Measurements from ENCODE around the gene NEAT1.
"Not testable (repeated sequence)": the region's sequence is repeated elsewhere in the genome, so short reads cannot be mapped to it uniquely, and the experiment has no call there.

Gene NEAT1

DNA sequence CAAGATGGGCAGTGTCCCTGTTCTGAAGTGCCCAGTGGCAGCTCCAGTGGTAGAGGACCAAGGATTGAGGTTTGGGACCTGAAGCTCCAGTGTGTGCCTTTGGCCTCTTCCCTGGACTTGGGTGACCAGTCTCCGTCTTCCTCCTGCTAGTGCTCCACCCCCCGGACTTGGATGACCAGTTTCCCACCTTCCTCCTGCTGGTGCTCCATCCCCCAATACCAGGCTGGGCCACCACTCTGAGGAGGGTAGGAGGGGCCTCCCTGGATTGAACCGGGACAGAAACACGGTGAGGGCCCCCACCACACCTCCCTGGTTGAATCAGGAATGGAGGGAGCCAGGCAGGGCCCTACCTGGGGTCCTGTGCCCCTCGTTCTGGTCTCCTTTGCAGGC is 10.9 kb upstream of the NEAT1 start:
- no peak for DNase-seq

DNA sequence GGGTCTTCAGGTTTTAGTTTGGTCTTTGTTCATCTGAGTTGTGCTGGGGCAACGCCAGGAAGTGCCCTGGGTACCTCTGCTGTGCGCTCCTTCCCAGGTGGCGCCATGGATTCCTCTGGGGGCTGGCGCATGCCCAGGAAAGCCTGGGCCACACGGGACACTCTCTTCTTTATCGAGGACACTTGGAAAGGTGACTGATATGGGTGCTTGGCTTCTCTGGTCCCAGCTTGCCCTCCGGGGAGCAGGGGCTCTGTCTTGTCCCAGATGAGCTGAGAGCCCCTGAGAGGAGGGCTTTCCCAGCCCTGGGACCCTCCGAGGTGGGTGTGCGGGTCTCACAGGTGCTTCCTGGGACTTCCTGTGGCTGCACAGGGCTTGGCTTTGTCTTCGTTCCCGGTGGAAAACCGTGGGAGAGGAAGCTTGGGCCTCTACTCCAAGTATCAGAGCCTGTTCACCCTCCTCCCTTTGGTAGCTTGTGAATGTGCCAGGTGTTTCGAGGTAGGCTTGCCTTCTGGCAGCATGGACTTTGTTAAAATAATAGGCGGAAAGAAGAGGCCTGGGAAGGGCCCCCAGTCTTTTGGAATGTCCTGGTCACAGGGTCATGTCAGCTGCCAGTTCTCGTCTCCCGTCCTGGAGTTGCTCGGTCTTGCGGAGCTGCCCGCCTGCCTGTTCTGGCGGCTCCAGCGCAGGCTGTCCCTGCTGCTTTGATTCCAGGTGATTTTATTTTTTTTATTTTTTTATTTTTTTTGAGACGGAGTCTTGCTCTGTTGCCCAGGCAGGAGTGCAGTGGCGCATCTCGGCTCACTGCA is 10.1 kb upstream of the NEAT1 start:
- DNase-seq, result no peak

DNA sequence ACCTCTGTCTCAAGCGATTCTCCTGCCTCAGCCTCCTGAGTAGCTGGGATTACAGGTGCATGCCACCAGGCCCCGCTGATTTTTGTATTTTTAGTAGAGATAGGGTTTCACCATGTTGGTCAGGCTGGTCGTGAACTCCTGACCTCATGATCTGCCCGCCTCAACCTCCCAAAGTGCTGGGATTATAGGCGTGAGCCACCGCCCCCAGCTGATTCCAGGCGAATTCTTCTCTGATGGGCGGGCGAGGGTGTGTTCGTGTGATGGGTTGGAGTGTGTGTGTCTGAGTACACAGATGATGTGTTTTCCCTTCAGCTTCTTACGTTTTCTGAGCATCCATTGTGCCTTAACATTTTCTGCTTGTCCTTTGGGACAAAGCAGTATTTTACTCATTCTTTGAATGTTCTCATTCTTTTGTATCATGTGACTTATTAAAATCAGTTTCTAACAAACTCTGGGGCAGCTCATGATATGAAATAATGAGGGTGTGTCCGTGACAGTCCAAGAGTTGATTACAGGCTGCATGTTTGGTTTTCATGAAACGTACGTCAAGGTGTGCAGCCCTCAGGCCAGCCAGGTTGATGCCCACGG is 9.4 kb upstream of the NEAT1 start:
- DNase-seq, result not testable (repeated sequence)

DNA sequence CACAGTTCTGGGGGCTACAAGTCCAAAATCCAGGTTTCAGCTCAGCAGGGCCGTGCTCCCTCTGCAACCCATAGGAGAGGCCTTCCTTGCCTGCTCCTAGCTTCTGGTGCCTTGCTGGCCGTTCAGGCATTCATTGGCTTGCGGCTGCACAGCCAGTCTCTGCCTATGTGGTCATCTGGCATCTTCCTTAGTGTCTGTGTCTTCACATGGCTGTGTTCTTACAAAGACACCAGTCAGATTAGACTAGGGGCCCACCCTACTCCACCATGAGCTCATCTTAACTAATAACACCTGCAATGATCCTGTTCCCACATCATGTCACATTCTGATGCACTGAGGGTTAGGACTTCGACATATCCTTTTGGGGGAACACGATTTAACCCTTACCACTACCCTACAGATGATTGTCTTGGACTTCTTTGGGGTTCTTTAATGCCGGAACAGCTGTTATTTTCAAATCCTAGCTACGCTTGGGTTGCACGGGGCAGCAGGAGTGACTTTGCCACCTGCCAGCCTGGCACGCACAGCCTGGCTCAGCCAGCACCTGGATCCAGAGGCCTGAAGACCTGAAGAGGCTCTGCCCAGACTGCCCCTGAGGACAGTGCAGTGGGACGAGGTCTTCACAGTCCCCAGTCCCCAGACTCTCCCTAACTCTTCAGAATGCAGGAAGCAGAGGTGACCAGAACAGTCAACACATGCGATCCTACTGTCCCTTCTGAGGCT is 7.7 kb upstream of the NEAT1 start:
- no peak for DNase-seq

DNA sequence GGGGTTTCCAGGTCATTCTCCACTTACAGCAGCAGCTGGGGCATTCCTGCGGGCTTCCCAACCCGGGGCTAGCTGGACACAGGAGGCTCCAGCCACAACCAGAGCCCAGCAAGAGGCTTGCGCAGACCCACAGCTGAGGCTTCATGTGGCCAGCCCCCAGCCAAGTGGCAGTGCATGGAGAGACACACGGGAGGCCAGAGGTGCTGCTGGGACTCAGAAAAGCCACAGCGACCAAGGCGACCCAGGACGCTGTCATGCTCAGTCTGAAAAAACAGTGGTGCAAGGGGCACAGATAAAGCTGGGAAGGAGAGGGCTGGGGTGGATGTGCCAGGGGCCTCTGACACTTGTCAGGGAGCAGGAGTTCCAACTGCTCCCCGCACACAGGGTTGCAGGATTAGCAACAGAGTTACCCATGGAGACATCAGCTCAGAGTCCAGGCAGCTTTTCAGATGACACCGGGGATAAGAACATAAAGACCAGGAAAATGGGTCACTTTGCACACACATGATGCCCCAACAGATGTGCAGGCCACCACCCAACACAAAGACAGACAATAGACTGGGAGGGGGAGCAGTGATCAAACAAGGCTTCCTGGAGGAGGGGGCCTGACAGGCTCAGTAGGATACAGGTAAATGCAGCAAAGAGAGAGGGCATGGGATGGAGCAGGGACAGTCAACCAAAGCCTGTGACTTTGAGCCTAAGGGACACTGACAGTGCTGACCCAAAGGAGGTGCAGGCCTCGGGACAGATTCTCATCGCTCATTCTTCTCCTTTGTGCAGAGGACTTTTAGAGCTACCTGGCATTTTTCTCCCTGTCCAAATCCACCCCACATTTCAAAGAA is 6.9 kb upstream of the NEAT1 start:
- DNase-seq, result no peak

DNA sequence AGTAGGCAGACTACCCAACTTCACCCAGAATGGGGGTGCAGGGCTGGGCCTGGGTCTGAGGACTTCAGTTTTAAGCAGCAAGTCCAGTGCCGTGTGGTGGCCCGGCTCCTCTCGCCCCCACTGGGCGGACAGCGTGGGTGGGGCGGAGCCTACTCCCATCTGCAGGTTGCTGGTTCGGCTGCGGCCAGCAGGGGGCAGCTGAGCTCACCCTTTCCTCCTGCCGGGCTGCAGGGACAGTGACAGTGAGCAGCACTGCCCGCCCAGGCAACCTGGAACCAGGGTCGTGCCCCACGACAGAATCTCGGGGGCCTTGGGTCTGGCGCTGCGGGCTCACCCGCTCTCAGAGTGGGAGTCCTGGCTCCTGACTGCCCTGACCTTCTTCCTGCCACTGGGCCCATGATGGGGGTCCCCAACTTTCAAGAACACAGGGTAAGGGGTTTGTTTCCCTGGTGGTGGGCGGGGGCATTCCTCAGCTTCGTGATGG is 6.2 kb upstream of the NEAT1 start:
- no peak for DNase-seq

DNA sequence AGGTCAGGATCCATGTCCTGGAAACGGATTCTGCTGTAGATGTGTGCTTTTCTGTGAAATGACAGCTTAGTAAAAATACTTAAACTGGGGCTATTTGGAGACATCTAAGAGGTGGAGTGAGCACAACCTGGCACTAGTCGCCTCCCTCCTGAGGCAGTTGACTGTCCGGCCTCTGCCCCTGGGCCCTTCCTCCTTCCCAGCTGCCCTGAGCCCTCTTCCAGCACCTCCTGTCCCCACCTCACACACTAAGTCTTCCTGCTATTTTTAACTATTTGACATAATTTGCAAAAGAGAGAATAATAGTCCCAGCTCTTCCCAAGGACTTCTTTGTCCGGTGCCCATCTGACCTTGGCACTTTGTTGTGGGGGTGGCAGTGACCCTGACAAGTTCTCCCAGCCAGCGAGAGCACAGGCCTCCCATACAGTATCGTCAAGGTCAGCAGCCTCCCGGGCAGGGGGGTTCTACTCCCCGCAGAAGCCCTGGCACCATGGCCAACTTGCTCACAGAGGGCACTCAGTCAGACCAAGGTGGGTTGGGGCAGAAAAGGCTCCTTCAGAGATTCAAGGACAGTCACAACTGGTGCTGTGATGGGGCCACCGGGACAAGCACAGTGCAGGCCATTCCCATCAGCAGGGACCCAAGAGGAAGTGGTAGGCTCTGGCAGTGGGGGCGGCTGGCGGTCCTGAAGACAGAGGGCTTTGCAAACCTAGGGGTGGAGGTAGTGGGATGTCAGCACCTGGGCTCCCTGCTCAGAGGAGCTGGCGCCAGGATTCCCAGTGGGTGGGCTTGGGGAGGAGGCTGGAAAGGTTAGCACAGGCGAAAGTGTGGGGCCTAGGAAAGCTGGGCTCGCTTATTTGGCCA is 5.5 kb upstream of the NEAT1 start:
- DNase-seq, result no peak

DNA sequence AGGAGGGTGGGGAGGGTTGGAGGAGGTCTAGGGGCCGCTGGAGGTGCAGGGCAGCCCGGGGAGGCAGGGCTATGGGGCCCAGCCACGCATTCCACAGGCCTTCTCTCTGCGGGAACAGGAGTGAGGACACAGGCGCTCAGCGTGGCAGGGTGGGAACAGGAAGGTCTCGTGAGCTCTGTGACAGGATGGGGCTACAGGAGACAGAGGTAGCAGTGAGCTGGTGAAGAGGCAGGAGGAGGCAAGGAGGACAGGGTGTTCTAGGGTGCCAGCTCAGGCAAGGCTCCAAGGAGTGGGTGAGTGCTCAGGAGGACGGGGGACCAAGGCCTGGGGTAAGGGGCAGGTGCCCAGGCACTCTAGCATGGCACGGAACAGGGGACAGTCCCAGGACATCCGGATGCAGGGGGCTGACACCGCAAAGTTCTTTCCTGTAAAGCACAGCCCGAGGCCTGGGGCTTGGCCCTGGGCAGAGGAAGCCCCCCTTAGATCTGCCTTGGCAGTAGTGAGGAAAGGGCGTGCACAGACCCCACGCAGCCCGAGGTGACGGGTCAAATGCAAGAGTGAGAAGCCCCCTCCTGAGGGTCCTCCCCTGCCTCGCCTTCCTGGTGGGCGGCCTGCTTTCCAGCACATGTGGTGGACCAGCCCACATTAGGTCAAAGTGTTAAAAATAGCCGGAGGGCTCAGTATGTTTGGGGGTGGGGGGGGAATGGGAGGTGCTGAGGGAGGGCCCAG is 4.7 kb upstream of the NEAT1 start:
- no peak for DNase-seq

DNA sequence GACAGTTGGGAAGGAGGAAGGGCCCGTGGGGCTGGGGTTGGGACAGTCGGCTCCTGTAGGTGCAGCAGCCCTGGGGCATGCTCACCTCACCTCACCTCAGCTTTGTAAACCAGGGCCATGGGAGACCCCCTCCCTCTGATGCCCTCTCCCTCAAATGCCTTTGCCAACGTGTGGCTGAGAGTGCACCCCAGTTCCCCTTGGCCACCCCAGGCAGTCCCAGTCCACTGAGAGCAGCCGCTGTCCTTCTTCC is 4.2 kb upstream of the NEAT1 start:
- no peak for DNase-seq

DNA sequence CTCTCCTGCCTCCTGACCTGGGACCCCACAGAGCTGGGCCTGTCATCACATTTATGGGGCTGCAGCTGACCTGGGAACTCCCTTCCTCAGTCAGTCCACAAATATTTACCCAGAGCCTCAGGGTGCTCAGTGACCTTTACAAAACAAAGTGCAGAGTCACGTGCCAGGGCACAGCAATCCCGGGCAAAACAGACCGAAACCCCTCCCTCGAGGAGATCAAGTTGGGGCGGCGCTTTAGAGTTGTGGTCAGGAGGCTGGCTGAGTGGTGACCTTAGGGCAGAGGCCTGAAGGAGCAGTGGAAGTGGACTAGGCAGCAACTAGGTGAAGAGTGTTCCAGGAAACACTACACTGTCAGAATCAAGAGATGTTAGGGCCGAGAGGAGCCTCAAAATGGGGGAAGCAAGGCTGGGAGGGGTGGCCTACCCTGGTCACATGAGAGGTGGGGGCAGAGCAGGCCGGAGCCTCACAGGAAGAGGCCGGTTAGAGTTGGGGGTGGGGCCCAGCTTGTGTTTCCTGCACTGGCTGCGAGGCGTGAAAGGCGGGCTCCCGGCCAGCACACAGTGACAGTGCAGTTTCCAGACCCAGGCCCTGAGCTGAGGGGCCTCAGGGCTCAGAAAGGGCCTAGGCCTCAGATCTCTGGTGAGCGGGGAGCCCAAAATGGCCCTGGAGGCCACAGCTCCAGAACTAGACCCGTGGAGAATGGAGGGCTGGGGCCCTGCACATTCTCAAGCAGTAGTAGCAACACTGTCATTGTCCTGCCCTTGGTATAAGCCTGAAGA is 3.7 kb upstream of the NEAT1 start:
- DNase-seq, result peak; percentile 62

DNA sequence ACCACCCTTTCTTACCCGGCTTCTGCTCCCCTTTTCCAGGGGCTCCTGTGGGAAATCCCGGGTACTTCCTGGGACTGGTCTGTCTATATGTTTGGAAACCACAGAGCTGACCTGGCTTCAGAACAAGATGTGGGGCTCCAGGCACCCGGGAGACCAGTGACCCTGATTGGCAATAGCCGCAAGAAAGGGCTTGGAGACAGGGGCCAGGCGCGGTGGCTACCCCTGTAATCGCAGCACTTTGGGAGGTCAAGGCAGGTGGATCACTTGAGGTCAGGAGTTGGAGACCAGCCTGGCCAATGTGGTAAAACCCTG is 3.2 kb upstream of the NEAT1 start:
- DNase-seq, result no peak

DNA sequence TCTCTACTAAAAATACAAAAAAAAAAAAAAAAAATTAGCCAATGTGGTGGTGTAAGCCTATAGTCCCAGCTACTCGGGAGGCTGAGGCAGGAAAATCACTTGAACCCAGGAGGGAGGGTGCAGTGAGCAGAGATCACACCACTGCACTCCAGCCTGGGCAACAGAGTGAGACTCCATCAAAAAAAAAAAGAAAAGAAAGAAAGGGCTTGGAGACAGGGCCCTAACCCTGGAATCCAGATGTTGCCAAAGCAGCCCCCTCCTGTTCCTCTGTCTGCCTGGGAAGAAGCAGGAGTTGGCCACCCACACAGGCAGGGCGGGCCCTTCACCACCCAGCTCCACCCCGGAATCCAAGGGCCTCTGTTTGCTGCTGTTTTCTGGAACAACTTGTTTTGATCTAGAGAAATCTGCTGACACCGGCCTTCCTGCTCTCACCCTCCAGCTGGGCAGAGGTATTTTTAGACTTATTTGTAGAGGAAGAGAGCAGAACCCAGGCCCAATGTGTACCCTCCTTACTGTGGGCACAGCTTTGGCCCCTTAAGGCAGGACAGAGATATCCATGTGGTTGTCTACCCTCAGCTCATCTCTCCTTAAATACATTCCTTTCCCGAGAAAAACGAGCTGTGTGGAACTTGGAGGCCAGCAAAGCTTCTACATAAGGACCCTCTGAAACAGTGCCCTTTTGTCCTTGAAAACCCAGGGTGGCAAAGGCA is 2.7 kb upstream of the NEAT1 start:
- no peak for DNase-seq

DNA sequence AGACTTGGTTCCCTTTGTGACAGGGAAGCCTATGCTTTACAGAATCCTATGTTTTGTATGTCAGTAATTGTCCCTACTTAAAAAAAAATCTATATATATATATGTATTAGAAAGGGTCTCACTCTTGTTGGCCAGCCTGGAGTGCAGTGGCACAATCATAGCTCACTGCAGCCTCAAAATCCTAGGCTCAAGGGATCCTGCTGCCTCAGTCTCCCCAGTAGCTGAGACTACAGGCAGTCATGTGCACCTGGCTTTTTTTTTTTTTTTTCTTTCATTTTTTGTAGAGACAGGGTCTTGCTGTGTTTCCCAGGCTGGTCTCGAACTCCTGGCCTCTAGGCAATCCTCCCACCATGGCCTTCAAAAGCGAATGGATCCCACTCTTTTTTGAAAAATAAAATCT is 2.1 kb upstream of the NEAT1 start:
- no peak for DNase-seq

DNA sequence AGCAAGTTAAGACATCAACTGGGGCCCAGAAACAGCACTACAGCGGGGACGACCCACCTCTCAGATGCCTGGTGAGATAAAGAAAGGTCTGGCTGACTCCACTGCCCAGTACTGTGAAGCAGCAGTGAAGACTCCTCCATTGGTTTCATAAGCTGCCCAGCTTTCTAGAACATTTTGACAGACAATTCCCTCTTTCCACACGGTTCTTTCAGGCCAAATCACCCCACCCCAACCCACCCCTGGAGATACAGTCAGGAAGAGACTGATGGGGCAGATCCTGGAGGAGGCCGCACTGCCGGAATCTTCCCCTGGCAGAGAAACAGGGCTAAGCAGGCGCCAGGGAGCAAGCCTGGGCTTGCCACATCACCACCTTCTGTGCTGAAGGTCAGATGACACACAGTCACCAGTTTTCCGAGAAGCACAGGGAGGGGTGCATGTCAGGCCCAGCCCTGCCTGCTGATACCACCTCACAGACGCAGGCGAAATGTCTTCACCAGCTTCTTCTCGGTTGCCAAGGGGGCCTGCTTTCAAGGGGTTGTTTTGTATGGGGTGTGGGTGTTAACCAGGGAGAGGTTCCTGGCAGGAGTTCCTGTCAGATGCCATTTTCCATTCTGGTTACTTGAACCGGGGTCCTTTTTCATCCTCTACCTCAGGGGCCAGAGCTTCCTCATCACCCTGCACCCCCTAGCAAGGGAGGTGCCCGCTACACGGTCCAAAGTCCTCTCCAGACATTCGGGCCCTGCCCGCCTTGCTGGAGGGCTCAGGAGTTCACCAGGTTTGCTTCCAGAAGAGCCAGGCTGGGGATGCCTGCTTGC is 1.4 kb upstream of the NEAT1 start:
- DNase-seq, result peak; percentile 52

DNA sequence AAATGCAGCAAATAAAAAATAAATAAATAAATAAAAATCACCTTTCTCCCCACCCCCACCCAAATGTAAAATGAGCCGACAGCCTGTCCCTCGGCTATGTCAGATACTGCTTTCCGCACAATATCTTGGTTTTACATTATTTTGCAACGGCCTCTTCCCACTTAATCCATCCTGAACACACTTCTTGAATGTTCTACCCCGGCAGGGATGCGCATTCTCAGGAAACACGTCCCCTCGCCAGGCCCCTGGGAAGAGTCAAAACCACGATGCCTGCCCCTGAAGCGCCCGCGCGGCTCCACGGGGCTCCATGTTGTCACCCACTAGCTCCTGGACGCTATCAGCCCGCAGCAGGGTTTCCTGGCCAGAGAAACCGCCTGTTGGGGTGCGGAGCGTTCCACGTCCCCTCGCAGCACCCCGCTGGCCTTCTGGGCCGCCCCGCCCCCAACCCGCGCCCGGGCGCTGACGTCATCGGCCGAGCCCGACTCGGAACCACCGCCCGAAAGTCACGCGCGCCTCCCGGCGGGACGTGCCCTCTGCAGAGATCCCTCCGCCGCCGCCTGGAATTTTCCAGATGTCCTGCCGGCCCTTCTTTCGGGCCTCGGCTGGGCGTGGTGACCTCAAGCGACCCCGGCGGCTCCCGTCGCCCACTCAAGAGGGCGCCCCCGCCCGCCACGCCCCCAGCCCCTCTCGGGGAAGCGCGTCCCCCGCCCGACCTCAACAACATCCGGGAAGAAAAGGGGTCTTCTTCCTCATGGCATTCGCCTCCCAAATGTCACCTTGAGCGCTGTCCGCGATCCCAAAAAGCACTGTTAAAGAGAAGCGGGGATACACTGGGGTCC is 585 bp upstream of the NEAT1 start:
- no peak for DNase-seq

DNA sequence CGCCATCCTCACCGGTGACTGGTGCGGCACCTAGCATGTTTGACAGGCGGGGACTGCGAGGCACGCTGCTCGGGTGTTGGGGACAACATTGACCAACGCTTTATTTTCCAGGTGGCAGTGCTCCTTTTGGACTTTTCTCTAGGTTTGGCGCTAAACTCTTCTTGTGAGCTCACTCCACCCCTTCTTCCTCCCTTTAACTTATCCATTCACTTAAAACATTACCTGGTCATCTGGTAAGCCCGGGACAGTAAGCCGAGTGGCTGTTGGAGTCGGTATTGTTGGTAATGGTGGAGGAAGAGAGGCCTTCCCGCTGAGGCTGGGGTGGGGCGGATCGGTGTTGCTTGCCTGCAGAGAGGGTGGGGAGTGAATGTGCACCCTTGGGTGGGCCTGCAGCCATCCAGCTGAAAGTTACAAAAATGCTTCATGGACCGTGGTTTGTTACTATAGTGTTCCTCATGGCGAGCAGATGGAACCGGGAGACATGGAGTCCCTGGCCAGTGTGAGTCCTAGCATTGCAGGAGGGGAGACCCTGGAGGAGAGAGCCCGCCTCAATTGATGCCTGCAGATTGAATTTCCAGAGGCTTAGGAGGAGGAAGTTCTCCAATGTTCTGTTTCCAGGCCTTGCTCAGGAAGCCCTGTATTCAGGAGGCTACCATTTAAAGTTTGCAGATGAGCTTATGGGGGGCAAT is 1.1 kb downstream of the NEAT1 start:
- no peak for DNase-seq

DNA sequence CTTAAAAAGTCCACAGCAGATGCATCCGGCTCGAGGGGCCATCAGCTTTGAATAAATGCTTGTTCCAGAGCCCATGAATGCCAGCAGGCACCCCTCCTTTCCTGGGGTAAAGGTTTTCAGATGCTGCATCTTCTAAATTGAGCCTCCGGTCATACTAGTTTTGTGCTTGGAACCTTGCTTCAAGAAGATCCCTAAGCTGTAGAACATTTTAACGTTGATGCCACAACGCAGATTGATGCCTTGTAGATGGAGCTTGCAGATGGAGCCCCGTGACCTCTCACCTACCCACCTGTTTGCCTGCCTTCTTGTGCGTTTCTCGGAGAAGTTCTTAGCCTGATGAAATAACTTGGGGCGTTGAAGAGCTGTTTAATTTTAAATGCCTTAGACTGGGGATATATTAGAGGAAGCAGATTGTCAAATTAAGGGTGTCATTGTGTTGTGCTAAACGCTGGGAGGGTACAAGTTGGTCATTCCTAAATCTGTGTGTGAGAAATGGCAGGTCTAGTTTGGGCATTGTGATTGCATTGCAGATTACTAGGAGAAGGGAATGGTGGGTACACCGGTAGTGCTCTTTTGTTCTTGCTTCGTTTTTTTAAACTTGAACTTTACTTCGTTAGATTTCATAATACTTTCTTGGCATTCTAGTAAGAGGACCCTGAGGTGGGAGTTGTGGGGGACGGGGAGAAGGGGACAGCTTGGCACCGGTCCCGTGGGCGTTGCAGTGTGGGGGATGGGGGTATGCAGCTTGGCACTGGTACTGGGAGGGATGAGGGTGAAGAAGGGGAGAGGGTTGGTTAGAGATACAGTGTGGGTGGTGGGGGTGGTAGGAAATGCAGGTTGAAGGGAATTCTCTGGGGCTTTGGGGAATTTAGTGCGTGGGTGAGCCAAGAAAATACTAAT is 1.9 kb downstream of the NEAT1 start:
- DNase-seq, result no peak

Measured in NCI-H187 treated with DMSO at 0.1 percent for 48 hours (cell line).